GM19328 (cell line): ENCODE data around the gene NRK.
"Not testable (repeated sequence)": the region's sequence is repeated elsewhere in the genome, so short reads cannot be mapped to it uniquely, and the experiment has no call there.

Experiments
- ATAC-seq: cut with Tn5 transposase; IDR thresholded peaks from one replicate; pipeline ENCODE4 v1.9.1; 2021; ENCODE audit warnings: mild to moderate bottlenecking, moderate library complexity; ENCODE audit not compliant: unreplicated experiment

NRK gene

DNA sequence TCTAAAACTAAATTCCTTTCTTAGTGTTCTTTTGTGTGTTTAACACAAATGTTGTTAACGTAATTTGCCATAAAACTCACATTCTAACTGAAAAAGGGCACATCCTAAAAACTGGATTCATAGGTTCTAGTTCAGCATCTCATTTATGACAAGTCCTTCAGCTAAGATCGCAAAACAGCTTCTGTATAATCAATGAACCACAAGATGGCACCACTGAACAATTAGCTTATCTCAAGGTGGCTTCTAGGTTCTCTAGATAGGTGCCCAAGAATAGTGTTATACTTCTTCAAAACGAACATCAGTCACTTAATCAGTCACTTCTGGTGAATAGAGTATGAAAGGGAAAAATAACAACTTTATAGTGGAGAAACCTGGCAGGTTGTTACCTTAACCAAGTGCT, 54.3 kb downstream of the NRK start:
- no peak for ATAC-seq

DNA sequence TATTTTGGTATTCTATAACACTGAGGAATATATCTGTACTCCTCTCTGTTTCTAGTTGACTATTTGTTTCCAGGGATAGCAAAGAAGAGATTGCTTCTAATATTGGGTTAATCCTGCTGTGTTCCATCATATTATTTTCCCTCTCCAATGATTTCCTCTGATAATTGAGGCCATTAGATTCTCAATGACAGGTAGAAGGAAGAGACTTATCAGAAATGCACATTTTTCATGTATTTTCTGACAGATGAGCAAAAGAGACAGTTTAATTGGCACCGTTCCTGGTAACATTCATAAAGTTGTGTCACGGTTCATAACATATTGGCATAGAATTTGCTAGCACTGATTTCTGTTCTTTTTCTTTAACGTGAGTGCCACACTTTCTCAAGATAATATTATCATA, 58.2 kb downstream of the NRK start:
- no peak for ATAC-seq

DNA sequence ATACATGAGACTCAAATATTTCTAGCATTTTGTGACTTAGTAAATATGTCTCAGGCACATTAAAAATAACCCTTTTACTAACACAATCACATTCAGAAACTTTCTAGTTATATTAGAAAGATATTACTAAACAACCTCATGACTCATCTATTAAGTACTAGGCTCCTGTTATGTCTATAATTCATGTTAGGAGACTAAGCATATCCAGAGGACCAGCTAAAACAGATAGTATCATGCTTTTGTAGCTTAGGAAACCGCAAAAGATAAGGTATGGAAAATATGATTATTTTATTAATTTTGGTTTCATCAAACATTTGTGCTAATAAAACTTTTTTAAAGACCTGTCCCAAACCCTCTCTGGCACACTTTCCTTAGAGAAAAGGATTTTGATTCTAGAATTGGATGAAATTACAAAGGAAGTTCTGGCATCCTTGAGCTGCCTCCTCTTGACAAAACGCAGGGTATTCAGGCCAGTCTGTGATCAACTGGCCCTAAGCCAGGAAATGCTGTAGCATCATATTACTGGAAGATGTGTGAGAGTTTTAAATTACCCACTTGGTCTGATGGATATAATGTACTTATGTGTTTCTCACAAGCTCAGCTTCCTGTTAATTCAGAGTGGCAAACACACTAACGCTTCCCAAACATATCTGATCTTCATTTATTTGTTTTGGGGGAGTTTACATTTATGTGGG, 60.4 kb downstream of the NRK start:
- ATAC-seq: no peak

DNA sequence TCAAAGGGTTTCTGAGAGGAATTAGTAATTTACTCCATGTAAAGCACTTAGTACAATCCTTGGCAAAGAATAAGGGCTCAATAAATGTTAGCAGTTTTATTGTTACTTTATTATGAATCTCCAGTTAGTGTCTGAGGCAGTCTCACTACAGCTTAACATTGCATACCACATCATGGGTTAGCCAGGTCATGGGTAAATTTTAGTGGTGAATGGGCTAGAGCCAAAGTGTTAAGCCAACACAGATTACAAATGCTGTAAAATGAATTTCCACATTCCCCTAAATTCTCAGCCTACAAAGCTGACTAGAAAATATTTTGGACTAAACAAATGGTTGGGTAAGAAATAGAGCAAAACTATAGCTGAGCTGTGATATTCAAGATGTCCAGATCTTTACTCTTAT, 72.4 kb downstream of the NRK start:
- no peak for ATAC-seq

DNA sequence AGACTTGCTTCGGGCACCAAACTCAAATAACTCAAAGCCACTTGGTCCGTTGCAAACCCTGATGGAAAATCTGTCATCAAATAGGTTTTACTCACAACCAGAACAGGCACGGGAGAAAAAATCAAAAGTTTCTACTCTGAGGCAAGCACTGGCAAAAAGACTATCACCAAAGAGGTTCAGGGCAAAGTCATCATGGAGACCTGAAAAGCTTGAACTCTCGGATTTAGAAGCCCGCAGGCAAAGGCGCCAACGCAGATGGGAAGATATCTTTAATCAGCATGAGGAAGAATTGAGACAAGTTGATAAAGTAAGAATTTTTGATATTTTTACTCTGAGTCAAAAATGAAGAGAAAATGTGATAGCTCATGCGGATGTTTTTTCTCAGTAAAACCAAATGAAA, 87.2 kb downstream of the NRK start:
- ATAC-seq: no peak

DNA sequence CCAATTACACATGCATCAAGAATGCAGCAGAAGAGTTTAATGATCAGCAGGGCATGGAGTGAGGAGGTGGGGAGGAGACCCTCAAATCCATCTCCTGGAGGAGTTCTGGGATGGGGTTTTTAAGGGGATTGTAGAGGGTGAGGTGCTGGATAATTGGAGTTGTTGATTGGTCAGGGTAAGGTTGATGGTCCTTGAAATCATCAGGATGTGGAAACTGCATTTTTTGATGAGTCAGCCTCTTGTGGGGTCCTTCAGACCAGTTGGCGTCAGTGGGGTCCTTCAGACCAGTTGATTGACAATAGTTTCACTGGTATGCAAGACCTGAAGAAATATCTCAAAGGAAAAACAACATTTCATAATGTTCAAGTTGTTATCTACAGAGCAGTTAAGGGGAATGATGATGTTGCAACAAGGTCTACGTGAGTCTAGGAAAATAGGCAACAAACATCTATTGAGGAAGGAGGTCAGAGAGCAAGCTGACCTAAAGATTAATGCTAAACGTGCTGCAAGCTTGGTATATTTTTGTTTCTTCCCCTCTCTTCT, 88.3 kb downstream of the NRK start:
- no peak for ATAC-seq

DNA sequence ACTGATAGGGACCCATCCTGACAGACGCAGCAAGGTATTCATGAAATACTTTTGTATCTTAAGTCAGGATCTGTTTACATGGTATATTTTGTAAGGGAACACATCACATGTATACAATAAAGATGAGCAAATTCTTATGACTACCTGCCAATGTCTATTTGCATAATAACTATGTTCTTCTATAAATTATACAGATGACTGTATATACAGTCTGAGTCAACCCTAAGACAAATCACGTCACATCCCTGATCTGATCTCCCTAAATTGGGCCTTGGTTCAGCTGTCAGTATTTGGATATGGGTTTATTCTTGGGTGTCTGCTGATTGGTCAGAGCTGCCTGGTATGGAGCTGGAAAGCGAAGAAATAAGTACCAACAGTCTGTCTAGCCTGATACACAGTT, 122.9 kb downstream of the NRK start:
- ATAC-seq: no peak

DNA sequence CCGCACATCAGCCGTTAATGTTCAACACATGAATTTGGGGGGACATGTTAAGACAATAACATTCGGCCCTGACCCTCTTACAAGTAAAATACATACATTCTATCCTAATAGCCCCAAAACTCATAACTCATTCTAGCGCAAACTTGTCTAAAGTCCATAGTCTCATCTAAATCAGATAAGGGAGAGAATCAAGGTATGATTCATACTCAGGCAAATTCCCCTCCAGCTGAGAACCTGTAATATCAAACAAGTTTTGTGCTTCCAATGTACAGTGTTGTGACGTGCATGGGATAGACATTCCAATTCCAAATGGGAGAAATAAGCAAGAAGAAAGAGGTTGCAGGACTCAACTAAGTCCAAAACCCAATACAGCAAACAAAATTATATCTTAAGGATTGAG, 147.1 kb downstream of the NRK start:
- ATAC-seq: no peak

DNA sequence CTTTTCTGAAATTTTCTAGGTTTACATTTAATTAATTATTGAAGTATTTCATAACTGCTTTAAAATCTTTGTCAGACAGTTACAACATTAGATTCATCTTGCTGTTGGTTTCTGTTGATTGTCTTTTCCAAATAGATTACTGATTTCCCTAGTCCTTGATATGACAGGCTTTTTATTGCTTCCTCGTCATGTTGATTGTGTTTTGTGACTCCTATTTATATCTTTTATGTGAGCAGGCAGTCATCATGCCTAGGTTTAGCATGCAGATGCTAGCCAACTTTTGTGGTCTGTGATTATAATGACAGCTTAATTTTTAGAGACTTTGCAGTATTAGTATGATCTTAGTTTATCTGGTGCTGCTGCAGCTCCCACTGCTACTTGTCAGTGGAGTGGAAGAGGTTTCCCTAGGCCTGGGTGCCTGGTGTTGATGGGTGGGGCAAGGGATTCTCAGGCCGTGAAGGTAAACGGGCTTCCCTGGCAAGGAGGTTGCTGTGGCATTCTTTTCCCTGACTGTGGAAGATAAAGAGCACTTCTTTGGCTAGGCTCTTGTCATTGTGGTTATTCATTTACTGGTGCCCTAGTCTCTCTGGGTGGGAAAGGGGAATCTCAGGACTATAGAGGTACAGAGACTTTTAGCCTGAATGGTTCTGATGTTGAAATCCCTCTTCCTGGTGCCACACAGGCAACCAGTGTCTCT, 150.5 kb downstream of the NRK start:
- no peak for ATAC-seq

DNA sequence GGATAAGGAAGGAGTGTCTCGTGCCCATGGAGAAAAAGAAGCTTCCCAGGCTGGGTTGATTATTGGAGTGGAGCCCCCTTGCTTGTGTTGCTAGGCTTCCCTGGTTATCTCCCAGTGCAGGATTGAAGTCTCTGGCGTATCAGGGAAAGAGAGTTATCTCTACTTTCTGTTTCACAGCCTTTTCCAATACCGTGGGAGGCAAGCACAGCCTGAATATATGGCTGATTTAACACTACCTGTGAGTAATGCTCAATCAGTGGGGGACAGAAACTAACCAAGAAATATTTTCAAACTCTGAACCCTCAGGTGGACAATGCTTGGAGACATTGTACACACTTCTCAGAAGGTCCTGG, 151.0 kb downstream of the NRK start:
- no peak for ATAC-seq

DNA sequence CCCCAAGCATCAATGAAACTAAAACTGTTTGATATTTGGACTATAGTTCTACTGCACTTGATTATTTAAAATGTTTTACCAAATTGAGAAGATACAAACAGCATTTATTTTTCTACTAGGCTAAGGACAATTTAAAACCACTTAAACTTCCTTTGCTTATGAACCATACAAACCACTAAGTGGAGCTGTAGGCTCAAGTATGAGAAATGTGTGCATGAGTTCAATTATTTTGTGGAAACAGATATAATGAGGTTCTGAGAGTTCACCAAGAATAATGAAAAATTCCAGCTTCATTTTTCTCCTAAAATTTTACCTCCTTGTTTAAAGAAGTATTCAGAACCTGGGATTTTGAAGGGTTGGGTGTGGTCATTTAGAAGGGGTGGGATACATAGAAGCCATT, 153.0 kb downstream of the NRK start:
- ATAC-seq: no peak

DNA sequence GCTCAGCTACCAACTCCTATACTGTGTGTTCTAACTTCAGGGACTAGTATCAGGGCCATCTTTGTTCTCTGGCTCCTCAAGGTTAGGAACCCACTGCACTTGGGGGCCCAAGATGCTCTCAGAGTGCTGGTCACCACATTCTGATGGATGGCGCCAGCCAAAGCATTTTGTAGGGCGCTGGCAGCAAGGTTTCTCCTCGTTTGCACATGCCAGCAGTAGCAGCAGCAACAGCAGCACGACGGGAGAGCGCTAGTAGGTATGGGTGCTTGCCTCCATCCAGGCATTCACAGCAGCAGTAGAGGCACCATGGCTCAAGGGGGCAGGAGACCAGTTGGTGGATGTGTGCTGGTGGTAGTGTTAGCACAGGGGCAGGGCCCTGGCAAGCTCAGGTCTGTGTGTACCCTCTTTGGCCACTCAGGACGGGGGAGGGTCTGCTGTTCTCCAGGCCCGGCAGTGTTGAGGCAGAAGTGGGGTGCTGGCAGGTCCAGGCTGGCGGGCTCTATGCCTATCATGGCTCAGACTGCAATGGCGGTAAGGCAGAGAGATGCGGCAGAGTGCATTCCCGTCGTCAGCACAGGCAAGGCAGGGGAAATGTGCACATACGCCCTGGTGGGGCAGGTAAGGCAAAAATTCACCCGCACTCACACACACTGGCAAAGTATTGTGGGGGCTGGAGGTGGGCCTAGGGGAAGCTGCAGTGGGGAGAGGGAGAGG, 159.6 kb downstream of the NRK start:
- ATAC-seq: no peak

DNA sequence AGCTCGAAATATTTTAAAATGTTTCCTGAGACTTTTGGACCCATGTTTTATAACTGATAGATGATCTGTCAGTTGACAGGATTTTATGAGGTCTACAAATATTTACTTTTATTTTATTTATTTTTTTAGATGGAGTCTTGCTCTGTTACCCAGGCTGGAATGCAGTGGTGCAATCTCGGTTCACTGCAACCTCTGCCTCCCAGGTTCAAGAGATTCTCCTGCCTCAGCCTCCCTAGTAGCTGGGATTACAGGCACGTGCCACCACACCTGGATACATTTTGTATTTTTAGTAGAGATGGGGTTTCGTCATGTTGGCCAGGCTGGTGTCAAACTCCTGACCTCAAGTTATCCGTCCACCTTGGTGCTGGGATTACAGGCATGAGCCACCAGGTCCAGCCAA, 166.1 kb downstream of the NRK start:
- ATAC-seq: not testable (repeated sequence)

DNA sequence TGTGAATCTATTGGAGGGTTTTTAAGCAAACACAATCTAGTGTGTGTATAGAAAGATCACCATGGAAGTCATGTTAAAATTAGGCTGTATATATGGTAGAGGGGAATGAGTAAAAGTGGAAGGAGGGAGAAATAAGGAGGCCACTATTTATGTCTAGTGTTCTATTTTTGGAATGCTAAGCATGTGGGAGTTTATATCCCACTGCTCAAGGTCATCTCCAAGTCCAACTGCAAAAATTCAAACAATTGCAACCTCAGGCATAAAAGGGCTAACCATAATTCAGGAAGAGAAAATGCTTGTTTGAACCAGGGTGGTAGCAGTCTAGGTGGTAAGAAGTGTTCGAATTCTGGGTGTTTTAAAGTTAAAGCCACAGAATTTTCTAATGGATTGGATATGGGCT, 177.0 kb downstream of the NRK start:
- no peak for ATAC-seq

DNA sequence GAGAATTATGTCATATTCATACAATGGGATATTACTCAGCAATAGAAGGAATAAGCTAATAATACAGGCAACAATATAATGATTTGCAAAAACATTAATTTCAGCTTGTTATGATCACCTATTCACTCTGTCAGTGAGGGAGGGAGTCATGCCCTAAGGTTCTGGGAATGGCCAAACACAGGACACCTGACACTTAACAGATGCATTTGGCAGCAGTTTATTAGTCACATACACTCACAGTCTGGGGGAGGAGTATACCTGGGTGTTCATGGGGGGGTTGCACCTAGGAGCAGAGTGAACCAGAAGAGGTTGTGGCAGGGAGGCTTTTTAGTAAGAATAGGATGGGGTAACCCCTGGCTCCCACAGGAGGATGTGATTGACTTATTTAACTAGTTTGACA, 177.9 kb downstream of the NRK start:
- no peak for ATAC-seq

DNA sequence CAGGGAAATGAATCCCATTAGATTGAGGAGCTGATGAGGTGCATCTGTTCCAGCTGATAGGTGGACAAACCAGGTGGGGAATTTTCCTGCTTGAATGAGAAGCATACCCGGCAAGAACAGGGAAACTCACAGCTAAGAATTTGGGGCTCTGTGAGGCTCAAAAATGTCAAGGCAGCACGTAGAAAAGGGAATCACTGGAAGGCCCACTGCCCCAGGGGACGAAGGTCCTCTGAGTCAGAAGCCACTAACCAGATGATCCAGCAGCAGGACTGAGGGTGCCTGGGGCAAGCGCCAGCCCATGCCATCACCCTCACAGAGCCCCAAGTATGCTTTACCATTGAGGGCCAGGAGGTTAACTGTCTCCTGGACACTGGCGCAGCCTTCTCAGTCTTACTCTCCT, 178.3 kb downstream of the NRK start:
- not testable (repeated sequence) for ATAC-seq

DNA sequence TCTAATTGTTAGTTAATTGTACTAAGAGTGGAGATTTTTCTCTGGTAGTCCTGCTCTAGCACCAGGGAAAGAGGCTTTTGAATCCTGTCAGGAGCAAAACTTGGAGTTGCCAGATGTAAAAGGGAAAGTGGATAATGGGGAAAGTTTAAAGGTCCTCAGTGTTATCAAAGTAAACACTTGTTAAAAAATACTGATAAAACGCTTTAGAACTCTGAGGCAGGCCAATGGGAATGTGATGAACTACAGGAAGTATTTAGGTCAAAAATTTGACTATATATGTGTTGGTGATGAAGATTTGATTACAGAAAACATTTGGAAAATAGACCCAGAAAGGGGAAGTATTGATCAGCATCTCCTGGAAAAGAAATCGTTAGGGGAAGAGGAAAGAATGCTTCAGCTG, 183.3 kb downstream of the NRK start:
- ATAC-seq: no peak

DNA sequence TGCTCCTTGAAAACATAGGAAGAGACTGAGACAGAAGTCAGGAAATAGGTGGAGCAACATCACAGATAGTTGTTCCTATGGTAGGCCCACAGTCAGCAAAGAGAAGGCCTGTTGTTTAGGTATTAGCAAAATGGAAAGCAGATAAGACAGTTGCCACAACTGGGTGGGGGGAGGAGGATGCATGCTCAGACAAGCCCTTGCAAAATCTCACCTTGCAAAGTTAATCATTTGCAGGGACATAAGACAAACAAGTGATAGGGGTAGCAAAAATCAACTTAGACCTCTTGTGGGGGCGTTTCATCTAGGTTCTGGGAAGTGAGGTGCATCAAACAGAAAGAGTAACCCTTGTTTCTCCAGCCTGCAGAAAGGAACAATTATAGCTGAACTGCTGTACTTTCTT, 185.5 kb downstream of the NRK start:
- no peak for ATAC-seq
